ENCODE results near the gene AKAP11. TPM values are rescaled to one million over a fixed set of nuclear protein-coding genes. Genes with fewer than 3 reads are reported as not detected.
A peak's percentile ranks its signal among the peaks of the same experiment; 100 is the strongest.

The AKAP11 gene
- total RNA-seq, 1 donor from 2014 or later: 31.5 TPM

GRCh38 chr13:42270160-42270856, 1.6 kb upstream of the AKAP11 start:
- Mint-ChIP-seq H3K4me3 (peak overlapping the region; percentile 98), H3K27me3 (ENCODE audit: insufficient read depth, low read depth) (peaks cover 2% of the 10 kb centered on the region), H3K9me3 (peaks cover 8% of the 10 kb centered on the region), H3K36me3 (peaks cover 3% of the 10 kb centered on the region), H3K27ac (no peak overlapping the region), H3K4me1 (peaks cover 25% of the 10 kb centered on the region)
- Histone ChIP-seq H3K9me3 (ENCODE audit: low read depth) (peaks cover 5% of the 10 kb centered on the region), H3F3A (ENCODE audit: low read depth) (peaks cover 21% of the 10 kb centered on the region), H3K9ac (no peak overlapping the region), H4K20me1 (ENCODE audit: low read depth) (peaks cover 19% of the 10 kb centered on the region), H3K27me3 (no peaks in the 10 kb centered on the region), H2AFZ (replicated peaks) (no peak overlapping the region), H3K4me1 (peaks cover 15% of the 10 kb centered on the region), H3K36me3 (no peaks in the 10 kb centered on the region), H3K4me3 (peak overlapping the region; percentile 82), H3K4me2 (peak overlapping the region; percentile 90), H3K79me2 (ENCODE audit: low read depth) (peaks cover 32% of the 10 kb centered on the region), H3K27ac (no peak overlapping the region)
- DNase-seq (ENCODE audit: low spot score): no peak
- TF ChIP-seq EZH2 (IDR thresholded peaks at IDR 0.05) (no peak), EZH2phosphoT487 (IDR thresholded peaks at IDR 0.05) (no peak), CTCF (IDR thresholded peaks at IDR 0.05) (no peak)

GRCh38 chr13:42270857-42271215, 1.1 kb upstream of the AKAP11 start:
- peaks cover 24% of the 10 kb centered on the region for H4K20me1 ChIP-seq (ENCODE audit: low read depth)
- no peak overlapping the region for H3K27ac ChIP-seq
- peak overlapping the region; percentile 98 for H3K4me3 Mint-ChIP-seq
- H3K4me2 ChIP-seq: peak overlapping the region; percentile 90
- H3K9ac ChIP-seq: no peak overlapping the region
- peak overlapping the region; percentile 97 for H3K27ac Mint-ChIP-seq
- peaks cover 5% of the 10 kb centered on the region for H3K9me3 ChIP-seq (ENCODE audit: low read depth)
- DNase-seq (ENCODE audit: low spot score): no peak
- H3K27me3 ChIP-seq: no peaks in the 10 kb centered on the region
- H3K4me1 Mint-ChIP-seq: peaks cover 25% of the 10 kb centered on the region
- H3K9me3 Mint-ChIP-seq: peaks cover 8% of the 10 kb centered on the region
- peaks cover 2% of the 10 kb centered on the region for H3K27me3 Mint-ChIP-seq (ENCODE audit: insufficient read depth, low read depth)
- TF ChIP-seq EZH2phosphoT487 (IDR thresholded peaks at IDR 0.05) (no peak), EZH2 (IDR thresholded peaks at IDR 0.05) (no peak), CTCF (IDR thresholded peaks at IDR 0.05) (no peak)
- peaks cover 3% of the 10 kb centered on the region for H3K36me3 Mint-ChIP-seq
- H3K4me1 ChIP-seq: peaks cover 15% of the 10 kb centered on the region
- H3K79me2 ChIP-seq (ENCODE audit: low read depth): peaks cover 37% of the 10 kb centered on the region
- H2AFZ ChIP-seq (replicated peaks): peak overlapping the region; percentile 95
- H3F3A ChIP-seq (ENCODE audit: low read depth): peaks cover 21% of the 10 kb centered on the region
- H3K4me3 ChIP-seq: peak overlapping the region; percentile 82
- H3K36me3 ChIP-seq: no peaks in the 10 kb centered on the region

GRCh38 chr13:42271337-42272114, 426 bp upstream of the AKAP11 start:
- peak overlapping the region; percentile 90 for H3K4me2 ChIP-seq
- H3K4me3 ChIP-seq: peak overlapping the region; percentile 82
- H4K20me1 ChIP-seq (ENCODE audit: low read depth): peaks cover 24% of the 10 kb centered on the region
- H2AFZ ChIP-seq (replicated peaks): peak overlapping the region; percentile 95
- H3K36me3 Mint-ChIP-seq: peaks cover 3% of the 10 kb centered on the region
- H3K4me3 Mint-ChIP-seq: peak overlapping the region; percentile 98
- no peaks in the 10 kb centered on the region for H3K27me3 ChIP-seq
- H3K9me3 Mint-ChIP-seq: peaks cover 8% of the 10 kb centered on the region
- H3K9me3 ChIP-seq (ENCODE audit: low read depth): peaks cover 5% of the 10 kb centered on the region
- peaks cover 2% of the 10 kb centered on the region for H3K27me3 Mint-ChIP-seq (ENCODE audit: insufficient read depth, low read depth)
- peak overlapping the region; percentile 97 for H3K27ac Mint-ChIP-seq
- peaks cover 21% of the 10 kb centered on the region for H3F3A ChIP-seq (ENCODE audit: low read depth)
- peaks cover 15% of the 10 kb centered on the region for H3K4me1 ChIP-seq
- H3K36me3 ChIP-seq: no peaks in the 10 kb centered on the region
- no peak overlapping the region for H3K9ac ChIP-seq
- peaks cover 44% of the 10 kb centered on the region for H3K79me2 ChIP-seq (ENCODE audit: low read depth)
- DNase-seq (ENCODE audit: low spot score): peak; percentile 99
- H3K27ac ChIP-seq: peak overlapping the region; percentile 65
- peaks cover 25% of the 10 kb centered on the region for H3K4me1 Mint-ChIP-seq
- TF ChIP-seq CTCF (IDR thresholded peaks at IDR 0.05) (no peak), EZH2 (IDR thresholded peaks at IDR 0.05) (no peak), EZH2phosphoT487 (IDR thresholded peaks at IDR 0.05) (peak; percentile 30)

Data from neural progenitor cell (in vitro differentiated cells).